ENCODE results near the gene RAB32. TPM values are rescaled to one million over a fixed set of nuclear protein-coding genes. Genes with fewer than 3 reads are reported as not detected.

Gene RAB32
- under 1 TPM in 1 of 2 experiments, not detected in 1; 0.99 TPM for total RNA-seq

- DNase-seq, result peak; percentile 55
- no peaks in the 10 kb centered on the region for H3K36me3 Mint-ChIP-seq
- peak; percentile 75 for ATAC-seq (ENCODE audit: low read depth)
- H3K4me1 Mint-ChIP-seq, result peaks cover 3% of the 10 kb centered on the region
- peak within 1 kb of the TSS; percentile 68 for H3K4me3 Mint-ChIP-seq
- peaks cover 45% of the 10 kb centered on the region for H3K27me3 Mint-ChIP-seq
- H3K9me3 Mint-ChIP-seq, result no peaks in the 10 kb centered on the region
- no peak within 1 kb of the TSS for H3K27ac Mint-ChIP-seq
- POLR2A ChIA-PET, result no interaction called here
Observed at GRCh38 chr6:146543211-146543939, at the start of gene RAB32. Gene RAB32, plus strand, starts transcription at chr6:146543833. Its CDS starts 39 bp downstream, at chr6:146543872.

GRCh38 chr6:146498309-146498708, 45.3 kb upstream of the RAB32 start:
- no peaks in the 10 kb centered on the region for H3K9me3 Mint-ChIP-seq
- H3K36me3 Mint-ChIP-seq, result no peaks in the 10 kb centered on the region
- POLR2A ChIA-PET, result no interaction called here
- no peak overlapping the region for H3K27ac Mint-ChIP-seq
- no peaks in the 10 kb centered on the region for H3K4me1 Mint-ChIP-seq
- no peak for DNase-seq
- ATAC-seq (ENCODE audit: low read depth), result no peak
- no peak overlapping the region for H3K4me3 Mint-ChIP-seq
- no peaks in the 10 kb centered on the region for H3K27me3 Mint-ChIP-seq

- H3K27me3 Mint-ChIP-seq, result peaks cover 1% of the 10 kb centered on the region
- no peak for ATAC-seq (ENCODE audit: low read depth)
- no peaks in the 10 kb centered on the region for H3K36me3 Mint-ChIP-seq
- no peak for DNase-seq
- POLR2A ChIA-PET, result no interaction called here
- no peaks in the 10 kb centered on the region for H3K4me1 Mint-ChIP-seq
- no peak overlapping the region for H3K4me3 Mint-ChIP-seq
- H3K27ac Mint-ChIP-seq, result no peak overlapping the region
- no peaks in the 10 kb centered on the region for H3K9me3 Mint-ChIP-seq
Observed at GRCh38 chr6:146503096-146503495, 40.5 kb upstream of the RAB32 start.

DNA sequence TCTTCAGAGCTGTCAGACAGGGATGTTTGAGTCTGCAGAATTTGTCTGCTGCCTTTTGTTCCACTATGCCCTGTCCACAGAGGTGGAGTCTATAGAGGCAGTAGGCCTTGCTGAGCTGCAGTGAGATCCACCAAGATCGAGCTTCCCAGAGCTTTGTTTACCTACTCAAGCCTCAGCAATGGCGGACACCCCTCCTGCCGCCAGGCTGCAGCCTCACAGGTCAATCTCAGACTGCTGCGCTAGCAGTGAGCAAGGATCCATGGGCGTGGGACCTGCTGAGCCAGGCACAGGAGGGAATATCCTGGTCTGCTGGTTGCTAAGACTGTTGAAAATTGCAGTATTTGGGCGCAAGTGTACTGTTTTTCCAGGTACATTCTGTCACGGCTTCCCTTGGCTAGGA, 28.4 kb upstream of the RAB32 start:
- no peak for ATAC-seq (ENCODE audit: low read depth)
- no peaks in the 10 kb centered on the region for H3K36me3 Mint-ChIP-seq
- H3K27me3 Mint-ChIP-seq, result no peaks in the 10 kb centered on the region

GRCh38 chr6:146526192-146526591, 17.4 kb upstream of the RAB32 start:
- no peaks in the 10 kb centered on the region for H3K27me3 Mint-ChIP-seq
- H3K4me1 Mint-ChIP-seq, result no peaks in the 10 kb centered on the region
- no peaks in the 10 kb centered on the region for H3K36me3 Mint-ChIP-seq
- no peak overlapping the region for H3K4me3 Mint-ChIP-seq
- peaks cover 2% of the 10 kb centered on the region for H3K9me3 Mint-ChIP-seq
- ATAC-seq (ENCODE audit: low read depth) (no peak), DNase-seq (no peak)
- POLR2A ChIA-PET, result no interaction called here
- H3K27ac Mint-ChIP-seq, result no peak overlapping the region

More for the DNA sequence above, 28.4 kb upstream of the RAB32 start:
- Mint-ChIP-seq H3K4me1 (no peaks in the 10 kb centered on the region), H3K4me3 (no peak overlapping the region), H3K9me3 (no peaks in the 10 kb centered on the region), H3K27ac (no peak overlapping the region)
- no peak for DNase-seq
- POLR2A ChIA-PET, result no interaction called here

- no peak overlapping the region for H3K27ac Mint-ChIP-seq
- H3K9me3 Mint-ChIP-seq, result no peaks in the 10 kb centered on the region
- H3K4me3 Mint-ChIP-seq, result no peak overlapping the region
- no peak for DNase-seq
- POLR2A ChIA-PET, result no interaction called here
- ATAC-seq (ENCODE audit: low read depth), result no peak
- H3K27me3 Mint-ChIP-seq, result no peaks in the 10 kb centered on the region
- no peaks in the 10 kb centered on the region for H3K4me1 Mint-ChIP-seq
- no peaks in the 10 kb centered on the region for H3K36me3 Mint-ChIP-seq
Observed at GRCh38 chr6:146532702-146533101, 10.9 kb upstream of the RAB32 start.

- Mint-ChIP-seq H3K4me1 (peaks cover 3% of the 10 kb centered on the region), H3K27me3 (peaks cover 45% of the 10 kb centered on the region)
Observed at GRCh38 chr6:146542881-146543210, 787 bp upstream of the RAB32 start.

DNA sequence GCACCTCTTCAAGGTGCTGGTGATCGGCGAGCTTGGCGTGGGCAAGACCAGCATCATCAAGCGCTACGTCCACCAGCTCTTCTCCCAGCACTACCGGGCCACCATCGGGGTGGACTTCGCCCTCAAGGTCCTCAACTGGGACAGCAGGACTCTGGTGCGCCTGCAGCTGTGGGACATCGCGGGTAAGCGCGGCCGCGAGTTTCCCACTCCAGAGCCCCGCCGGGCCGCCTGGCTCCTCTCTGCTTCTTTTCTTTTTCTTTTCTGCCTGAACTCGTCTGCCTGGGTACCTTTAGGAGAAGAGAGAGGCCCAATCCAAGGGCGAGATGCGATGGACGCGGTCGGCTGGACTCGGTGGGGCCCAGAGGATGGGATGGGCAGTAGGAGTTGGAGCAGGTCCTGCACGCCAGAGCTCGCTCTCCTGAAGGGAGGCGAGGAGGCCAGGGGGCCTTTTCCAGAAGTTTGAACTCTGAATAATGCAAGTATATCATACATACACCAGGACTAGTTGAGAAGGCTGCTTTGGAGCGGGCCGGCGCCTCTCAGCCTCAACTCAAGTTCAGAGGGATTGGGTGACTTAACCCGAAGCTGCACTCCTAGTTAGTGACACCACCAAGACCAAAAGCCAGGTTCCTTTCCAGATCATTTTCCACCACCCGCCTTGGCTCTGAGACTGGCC, 445 bp downstream of the RAB32 start:
- H3K27me3 Mint-ChIP-seq, result peaks cover 45% of the 10 kb centered on the region
- no peaks in the 10 kb centered on the region for H3K9me3 Mint-ChIP-seq
- H3K36me3 Mint-ChIP-seq, result no peaks in the 10 kb centered on the region
- DNase-seq, result peak; percentile 27
- no peak overlapping the region for H3K27ac Mint-ChIP-seq
- POLR2A ChIA-PET, result no interaction called here
- H3K4me3 Mint-ChIP-seq, result peak overlapping the region; percentile 68
- peaks cover 3% of the 10 kb centered on the region for H3K4me1 Mint-ChIP-seq
- ATAC-seq (ENCODE audit: low read depth), result peak; percentile 37

More at GRCh38 chr6:146542881-146543210, 787 bp upstream of the RAB32 start:
- Mint-ChIP-seq H3K9me3 (no peaks in the 10 kb centered on the region), H3K27ac (no peak overlapping the region), H3K36me3 (no peaks in the 10 kb centered on the region), H3K4me3 (peak overlapping the region; percentile 44)
- POLR2A ChIA-PET, result no interaction called here
- no peak for ATAC-seq (ENCODE audit: low read depth)
- no peak for DNase-seq

DNA sequence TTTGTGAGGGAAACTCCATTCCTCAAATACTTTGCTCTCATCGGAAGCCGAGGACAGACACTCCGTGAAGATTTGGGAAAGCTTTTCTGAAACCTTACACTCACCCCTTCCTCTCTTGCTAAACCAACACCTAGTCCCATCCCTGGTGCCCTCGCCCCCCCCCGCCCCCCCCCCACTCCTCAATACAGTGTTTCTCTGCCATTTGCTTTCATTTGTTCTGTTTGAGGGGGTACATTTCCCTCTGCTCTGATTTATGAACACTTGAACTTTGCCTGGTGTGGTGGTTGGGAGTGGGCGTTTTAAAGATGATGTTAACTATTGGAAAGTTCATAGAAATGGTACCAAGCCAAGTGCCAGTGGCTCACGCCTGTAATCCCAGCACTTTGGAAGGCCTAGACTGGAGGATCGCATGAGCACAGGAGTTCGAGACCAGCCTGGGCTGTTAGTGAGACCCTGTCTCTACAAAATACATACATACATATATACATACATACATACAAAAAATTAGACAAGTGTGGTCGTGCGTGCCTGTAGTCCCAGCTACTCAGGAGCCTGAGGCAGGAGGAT, 1.1 kb downstream of the RAB32 start:
- no peaks in the 10 kb centered on the region for H3K9me3 Mint-ChIP-seq
- ATAC-seq (ENCODE audit: low read depth) (no peak), DNase-seq (no peak)
- peaks cover 45% of the 10 kb centered on the region for H3K27me3 Mint-ChIP-seq
- peaks cover 3% of the 10 kb centered on the region for H3K4me1 Mint-ChIP-seq
- H3K36me3 Mint-ChIP-seq, result no peaks in the 10 kb centered on the region
- no peak overlapping the region for H3K27ac Mint-ChIP-seq
- H3K4me3 Mint-ChIP-seq, result peak overlapping the region; percentile 38
- POLR2A ChIA-PET, result no interaction called here

DNA sequence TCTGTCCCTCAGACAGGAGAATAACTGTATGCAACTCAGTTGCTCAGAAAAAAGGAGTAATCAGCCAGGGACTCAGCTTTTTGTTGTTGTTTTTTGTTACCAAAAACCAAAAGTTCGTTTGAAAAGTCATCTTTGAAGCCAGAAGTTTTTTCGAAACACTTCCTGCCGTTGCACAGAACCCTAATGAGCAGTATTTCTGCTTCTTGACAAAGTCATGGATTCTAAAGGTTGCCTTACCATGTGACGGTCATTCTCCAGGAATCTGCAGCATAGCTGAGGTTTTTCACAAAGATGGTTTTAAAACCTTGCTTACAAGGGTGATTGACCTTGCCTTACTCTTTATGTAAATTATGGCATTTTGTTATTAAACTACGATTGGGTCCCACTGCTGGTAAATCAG, 1.9 kb downstream of the RAB32 start:
- Mint-ChIP-seq H3K4me1 (peaks cover 3% of the 10 kb centered on the region), H3K36me3 (no peaks in the 10 kb centered on the region), H3K4me3 (no peak overlapping the region), H3K9me3 (no peaks in the 10 kb centered on the region), H3K27me3 (peaks cover 45% of the 10 kb centered on the region), H3K27ac (no peak overlapping the region)
- ATAC-seq (ENCODE audit: low read depth) (no peak), DNase-seq (no peak)
- POLR2A ChIA-PET, result no interaction called here

DNA sequence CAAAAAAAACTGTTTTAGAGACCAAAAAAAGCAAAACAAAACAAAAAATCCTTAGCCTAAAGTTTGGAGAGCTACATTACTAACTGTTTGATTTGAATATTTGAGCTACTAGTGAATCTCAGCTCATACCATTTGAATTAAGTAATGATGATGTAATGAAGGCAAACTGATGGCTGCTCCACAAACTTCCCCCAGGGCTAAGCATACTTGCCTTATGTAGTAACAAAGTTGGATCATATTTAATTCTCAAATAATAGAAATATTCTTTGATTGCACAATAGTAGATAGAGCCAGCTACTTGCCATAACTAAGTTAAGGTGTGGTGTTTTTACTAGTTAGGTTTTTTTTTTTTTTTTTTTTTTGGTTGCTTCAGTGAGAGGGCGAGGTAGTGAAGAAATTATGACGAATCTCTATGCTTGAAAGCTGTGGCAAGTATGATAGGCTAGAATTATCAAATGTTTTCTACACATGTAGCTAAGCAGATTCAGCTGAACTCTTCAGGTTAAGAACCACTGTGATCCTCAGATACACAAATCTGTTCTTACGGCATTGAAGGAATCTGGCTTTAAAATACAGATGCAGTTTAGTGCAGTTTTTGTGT, 2.9 kb downstream of the RAB32 start:
- H3K36me3 Mint-ChIP-seq, result no peaks in the 10 kb centered on the region
- POLR2A ChIA-PET, result no interaction called here

DNA sequence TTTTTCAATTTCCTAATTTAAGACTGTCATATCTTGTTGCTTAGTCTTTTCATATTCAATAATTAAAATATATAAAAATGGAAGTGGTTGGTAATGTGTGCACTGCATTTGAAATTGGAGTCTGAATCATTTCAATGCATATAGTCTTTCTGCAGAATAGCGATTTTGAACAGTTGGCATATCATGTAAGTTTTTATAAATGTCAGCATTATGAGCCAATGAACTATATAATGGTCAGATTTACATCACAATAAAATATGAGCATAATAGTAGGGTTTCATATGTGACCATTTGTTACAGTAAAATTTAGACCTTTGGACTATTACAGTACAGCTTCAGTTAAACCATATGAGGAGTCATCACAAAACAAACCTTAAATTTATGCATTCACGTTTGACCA, 4.3 kb downstream of the RAB32 start:
- H3K27ac Mint-ChIP-seq, result no peak overlapping the region
- H3K36me3 Mint-ChIP-seq, result no peaks in the 10 kb centered on the region
- POLR2A ChIA-PET, result no interaction called here
- peaks cover 33% of the 10 kb centered on the region for H3K27me3 Mint-ChIP-seq
- DNase-seq, result no peak
- H3K9me3 Mint-ChIP-seq, result no peaks in the 10 kb centered on the region
- no peak for ATAC-seq (ENCODE audit: low read depth)
- H3K4me1 Mint-ChIP-seq, result peaks cover 3% of the 10 kb centered on the region
- H3K4me3 Mint-ChIP-seq, result no peak overlapping the region

More for the DNA sequence above, 2.9 kb downstream of the RAB32 start:
- peaks cover 3% of the 10 kb centered on the region for H3K4me1 Mint-ChIP-seq
- peaks cover 41% of the 10 kb centered on the region for H3K27me3 Mint-ChIP-seq
- H3K4me3 Mint-ChIP-seq, result no peak overlapping the region
- H3K9me3 Mint-ChIP-seq, result no peaks in the 10 kb centered on the region
- H3K27ac Mint-ChIP-seq, result no peak overlapping the region
- DNase-seq (no peak), ATAC-seq (ENCODE audit: low read depth) (no peak)

DNA sequence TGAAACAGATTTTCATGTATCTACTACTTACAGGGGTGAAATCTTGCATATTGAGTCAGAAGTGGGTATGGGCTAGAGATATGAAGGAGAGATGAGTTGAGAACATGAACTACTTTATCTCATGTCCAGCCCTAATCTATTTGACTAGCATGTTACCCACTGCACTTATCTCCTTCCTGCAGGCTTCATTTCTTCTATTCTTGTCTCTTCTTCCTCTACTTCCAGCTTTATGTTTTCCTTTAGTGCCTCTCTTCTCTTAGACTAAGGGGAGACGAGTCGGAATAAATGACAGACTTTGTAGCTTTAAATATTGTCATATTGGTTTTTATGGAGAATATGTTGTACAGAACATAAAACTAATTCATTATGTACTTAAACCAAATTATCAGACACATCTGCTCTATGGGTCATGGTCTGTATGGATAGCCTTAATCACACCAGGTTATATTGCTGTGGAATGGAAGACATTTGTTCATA, 5.3 kb downstream of the RAB32 start:
- POLR2A ChIA-PET, result no interaction called here
- peaks cover 3% of the 10 kb centered on the region for H3K4me1 Mint-ChIP-seq
- H3K36me3 Mint-ChIP-seq, result no peaks in the 10 kb centered on the region
- no peak overlapping the region for H3K4me3 Mint-ChIP-seq
- no peaks in the 10 kb centered on the region for H3K9me3 Mint-ChIP-seq
- H3K27me3 Mint-ChIP-seq, result peaks cover 30% of the 10 kb centered on the region
- DNase-seq, result no peak
- ATAC-seq (ENCODE audit: low read depth), result no peak
- H3K27ac Mint-ChIP-seq, result no peak overlapping the region

GRCh38 chr6:146550911-146551310, 7.3 kb downstream of the RAB32 start:
- Mint-ChIP-seq H3K27me3 (peaks cover 11% of the 10 kb centered on the region), H3K36me3 (no peaks in the 10 kb centered on the region), H3K27ac (no peak overlapping the region), H3K4me3 (no peak overlapping the region), H3K4me1 (no peaks in the 10 kb centered on the region), H3K9me3 (no peaks in the 10 kb centered on the region)
- ATAC-seq (ENCODE audit: low read depth) (no peak), DNase-seq (no peak)
- POLR2A ChIA-PET, result no interaction called here

Measured in activated naive CD8-positive, alpha-beta T cell treated with anti-CD3 and anti-CD28 coated beads, Interleukin-2, amount 10 ng/mL, durations not matched to agents 7 days and 5 days (primary cell).